Retinal pigment epithelial cell (primary cell): ENCODE results near the gene LIN28A.

Source experiments
- DNase-seq: peaks from one replicate; pipeline ENCODE4 v3.0.0-alpha.2; 2010; ENCODE audit warnings: low read depth
- H3K4me3 ChIP-seq: 2 replicates; pipeline ENCODE4 v1.5.1; 2011; ENCODE audit warnings: mild to moderate bottlenecking, low read length, control low read depth, moderate library complexity
- CTCF ChIP-seq: conservative IDR thresholded peaks from 2 replicates; pipeline ENCODE4 v1.5.1; 2011; ENCODE audit warnings: low read depth, low read length, control low read depth, inconsistent platforms

Gene LIN28A

GRCh38 chr1:26478988-26479387, 68.4 kb downstream of the LIN28A start:
- no peak overlapping the region for H3K4me3 ChIP-seq
- TF ChIP-seq CTCF, result no peak
- DNase-seq, result no peak
